ENCODE results near the gene TIAM1.

Gene TIAM1

GRCh38 chr21:31124010-31124409 is 220.1 kb downstream of the TIAM1 start:
- DNase-seq, result no peak

- DNase-seq, result no peak
These were observed 224.9 kb downstream of the TIAM1 start for GRCh38 chr21:31119199-31119598.

GRCh38 chr21:31117128-31117916 is 226.7 kb downstream of the TIAM1 start:
- peak; percentile 36 for DNase-seq

GRCh38 chr21:31115249-31115648 is 228.8 kb downstream of the TIAM1 start:
- DNase-seq, result no peak

- no peak for DNase-seq
These were observed 233.0 kb downstream of the TIAM1 start for GRCh38 chr21:31111093-31111492.

- DNase-seq, result no peak
These were observed 233.6 kb downstream of the TIAM1 start for GRCh38 chr21:31110430-31110829.

- no peak for DNase-seq
These were observed 236.2 kb downstream of the TIAM1 start for GRCh38 chr21:31107871-31108270.

- no peak for DNase-seq
These were observed 236.8 kb downstream of the TIAM1 start for GRCh38 chr21:31107176-31107785.

- no peak for DNase-seq
These were observed 240.3 kb downstream of the TIAM1 start for GRCh38 chr21:31103571-31104265.

GRCh38 chr21:31103163-31103562 is 240.9 kb downstream of the TIAM1 start:
- no peak for DNase-seq

GRCh38 chr21:31099122-31099521 is 244.9 kb downstream of the TIAM1 start:
- DNase-seq, result no peak

- peak; percentile 74 for DNase-seq
These were observed 245.5 kb downstream of the TIAM1 start for GRCh38 chr21:31098576-31099005.

- DNase-seq, result no peak
These were observed 251.0 kb downstream of the TIAM1 start for GRCh38 chr21:31092832-31093625.

GRCh38 chr21:31090376-31090775 is 253.7 kb downstream of the TIAM1 start:
- no peak for DNase-seq

- DNase-seq, result no peak
These were observed 255.6 kb downstream of the TIAM1 start for GRCh38 chr21:31088474-31088751.

- no peak for DNase-seq
These were observed 256.2 kb downstream of the TIAM1 start for GRCh38 chr21:31087639-31088473.

GRCh38 chr21:31084689-31085088 is 259.4 kb downstream of the TIAM1 start:
- DNase-seq, result no peak

GRCh38 chr21:31078796-31079195 is 265.3 kb downstream of the TIAM1 start:
- DNase-seq, result no peak

GRCh38 chr21:31078216-31078615 is 265.8 kb downstream of the TIAM1 start:
- DNase-seq, result no peak

- no peak for DNase-seq
These were observed 268.2 kb downstream of the TIAM1 start for GRCh38 chr21:31075848-31076247.

- DNase-seq, result no peak
These were observed 271.5 kb downstream of the TIAM1 start for GRCh38 chr21:31072533-31072932.

All from CD4-positive, alpha-beta T cell treated with Interleukin-4 for 4 hours (primary cell).